ENCODE measurements around the gene MXRA7. TPM values are rescaled to one million over a fixed set of nuclear protein-coding genes. Genes with fewer than 3 reads are reported as not detected.

The MXRA7 gene
- total RNA-seq, 2 experiments from 2014 or later: 1.6 to 4.9 TPM

- Histone ChIP-seq H2AFZ (ENCODE audit: low read length) (no peak overlapping the region), H3K4me1 (ENCODE audit: insufficient read depth, low read length, poor library complexity, severe bottlenecking) (no peaks in the 10 kb centered on the region), H3K9me3 (ENCODE audit: low read length) (no peaks in the 10 kb centered on the region), H3K9me2 (ENCODE audit: insufficient read depth, low read length) (no peaks in the 10 kb centered on the region), H4K20me1 (ENCODE audit: insufficient read depth, low read length) (no peaks in the 10 kb centered on the region), H3K4me3 (ENCODE audit: low read depth, low read length, poor library complexity, severe bottlenecking) (no peak overlapping the region), H3K79me2 (ENCODE audit: insufficient read depth, low read depth, low read length) (no peaks in the 10 kb centered on the region), H3K4me2 (ENCODE audit: low read length) (no peak overlapping the region), H3K27ac (ENCODE audit: low read depth, low read length, poor library complexity, severe bottlenecking) (no peak overlapping the region), H3K36me3 (ENCODE audit: insufficient read depth, low read length) (no peaks in the 10 kb centered on the region)
- DNase-seq (ENCODE audit: low spot score): no peak
- intact Hi-C loops (cut with micrococcal nuclease; ENCODE audit: unreplicated experiment): no loop called here
- POLR2A ChIA-PET: no interaction called here
- BruUV-seq (replicated peaks): no TSS peak
- TF ChIP-seq EZH2phosphoT487 (IDR thresholded peaks at IDR 0.05; ENCODE audit: borderline replicate concordance, low read depth, low read length) (no peak), CTCF (conservative IDR thresholded peaks at IDR 0.05; ENCODE audit: low read length) (no peak)
- CTCF ChIA-PET (ENCODE audit: unreplicated experiment): interaction anchor here (0.6 kb wide), 1 partner anchor 15 kb away, joined by 3 read pairs; no protein-coding TSS in a partner anchor
Measured at GRCh38 chr17:76686538-76687297, 24.0 kb downstream of the MXRA7 start.

DNA sequence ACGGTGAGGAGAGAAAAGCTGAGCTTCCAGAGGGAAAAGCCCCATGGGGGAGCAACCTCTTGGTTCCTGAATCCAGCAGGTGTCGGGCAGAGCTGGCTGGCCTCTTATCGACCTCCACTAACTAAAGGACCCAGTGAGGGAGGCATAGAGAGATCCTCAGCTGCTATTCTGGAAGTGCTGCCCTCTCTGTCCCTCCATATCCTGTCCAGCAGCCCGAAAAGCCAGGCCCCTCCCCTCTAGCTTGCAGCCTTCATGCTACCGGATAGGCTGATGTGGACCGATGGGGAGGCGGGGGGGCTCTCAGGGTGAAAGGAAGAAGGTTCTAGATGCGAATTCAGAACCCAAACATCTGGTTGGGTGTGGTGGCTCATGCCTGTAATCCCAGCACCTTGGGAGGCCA lies 24.9 kb downstream of the MXRA7 start:
- H3K9me2 ChIP-seq (ENCODE audit: insufficient read depth, low read length): no peaks in the 10 kb centered on the region

More for the DNA sequence above, 24.9 kb downstream of the MXRA7 start:
- Histone ChIP-seq H2AFZ (ENCODE audit: low read length) (no peak overlapping the region), H3K79me2 (ENCODE audit: insufficient read depth, low read depth, low read length) (no peaks in the 10 kb centered on the region), H4K20me1 (ENCODE audit: insufficient read depth, low read length) (no peaks in the 10 kb centered on the region), H3K4me1 (ENCODE audit: insufficient read depth, low read length, poor library complexity, severe bottlenecking) (no peaks in the 10 kb centered on the region), H3K4me3 (ENCODE audit: low read depth, low read length, poor library complexity, severe bottlenecking) (no peak overlapping the region), H3K4me2 (ENCODE audit: low read length) (no peak overlapping the region), H3K9me3 (ENCODE audit: low read length) (no peaks in the 10 kb centered on the region), H3K27ac (ENCODE audit: low read depth, low read length, poor library complexity, severe bottlenecking) (no peak overlapping the region), H3K36me3 (ENCODE audit: insufficient read depth, low read length) (no peaks in the 10 kb centered on the region)
- no TSS peak for BruUV-seq (replicated peaks)
- ChIA-PET POLR2A (interaction anchor here (0.6 kb wide), 1 partner anchor 182 kb away, joined by 5 read pairs; no protein-coding TSS in a partner anchor), CTCF (ENCODE audit: unreplicated experiment) (no interaction called here)
- DNase-seq (ENCODE audit: low spot score): no peak
- TF ChIP-seq EZH2phosphoT487 (IDR thresholded peaks at IDR 0.05; ENCODE audit: borderline replicate concordance, low read depth, low read length) (no peak), CTCF (conservative IDR thresholded peaks at IDR 0.05; ENCODE audit: low read length) (no peak)
- intact Hi-C loops (cut with micrococcal nuclease; ENCODE audit: unreplicated experiment): no loop called here

Data from OCI-LY7 (cell line).